ENCODE data around the gene GRIN2A. TPM values are rescaled to one million over a fixed set of nuclear protein-coding genes. Genes with fewer than 3 reads are reported as not detected.

The GRIN2A gene
- total and polyA plus RNA-seq, 5 experiments from 2014 or later, result not detected

GRCh38 chr16:9791556-9791955 is 390.7 kb downstream of the GRIN2A start:
- Mint-ChIP-seq H3K36me3 (no peaks in the 10 kb centered on the region), H3K27ac (no peak overlapping the region), H3K4me3 (no peak overlapping the region), H3K27me3 (peaks cover 0 to 12% (median 2%) of the 10 kb centered on the region in 5 donors), H3K4me1 (no peaks in the 10 kb centered on the region), H3K9me3 (peaks cover 0 to 11% (median 2%) of the 10 kb centered on the region in 9 donors)
- POLR2A ChIA-PET, result no interaction called here
- DNase-seq (no peak), ATAC-seq (no peak)

GRCh38 chr16:9790199-9790598 is 392.0 kb downstream of the GRIN2A start:
- H3K36me3 Mint-ChIP-seq, result no peaks in the 10 kb centered on the region
- H3K4me3 Mint-ChIP-seq, result no peak overlapping the region
- no peak overlapping the region for H3K27ac Mint-ChIP-seq
- POLR2A ChIA-PET, result no interaction called here
- peaks cover 0 to 12% (median 0%) of the 10 kb centered on the region in 5 donors for H3K27me3 Mint-ChIP-seq
- ATAC-seq, result no peak
- no peaks in the 10 kb centered on the region for H3K4me1 Mint-ChIP-seq
- DNase-seq, result no peak
- peaks cover 0 to 10% (median 2%) of the 10 kb centered on the region in 9 donors for H3K9me3 Mint-ChIP-seq

DNA sequence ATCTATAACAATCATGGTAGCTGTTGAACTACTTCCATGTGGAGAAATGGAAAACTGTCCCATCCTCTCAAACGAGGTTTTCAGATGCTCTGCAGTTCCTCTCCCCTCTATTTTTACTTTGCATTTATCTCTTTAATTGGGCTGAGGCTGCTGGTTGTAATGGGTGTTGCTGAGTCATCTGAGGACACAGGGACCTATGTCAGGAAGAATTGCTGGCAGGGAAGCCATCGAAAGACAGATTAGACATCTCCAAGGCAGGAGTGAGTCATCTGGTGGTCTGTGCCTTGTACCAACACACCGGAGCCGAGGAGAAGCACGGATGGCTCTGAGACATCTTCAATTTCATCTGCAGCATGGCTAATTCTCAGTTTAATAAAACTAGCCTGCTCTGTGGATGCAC is 394.5 kb downstream of the GRIN2A start:
- Mint-ChIP-seq H3K36me3 (no peaks in the 10 kb centered on the region), H3K27ac (peak overlapping the region in 1 of 10 donors; percentile 77)
- POLR2A ChIA-PET, result no interaction called here

DNA sequence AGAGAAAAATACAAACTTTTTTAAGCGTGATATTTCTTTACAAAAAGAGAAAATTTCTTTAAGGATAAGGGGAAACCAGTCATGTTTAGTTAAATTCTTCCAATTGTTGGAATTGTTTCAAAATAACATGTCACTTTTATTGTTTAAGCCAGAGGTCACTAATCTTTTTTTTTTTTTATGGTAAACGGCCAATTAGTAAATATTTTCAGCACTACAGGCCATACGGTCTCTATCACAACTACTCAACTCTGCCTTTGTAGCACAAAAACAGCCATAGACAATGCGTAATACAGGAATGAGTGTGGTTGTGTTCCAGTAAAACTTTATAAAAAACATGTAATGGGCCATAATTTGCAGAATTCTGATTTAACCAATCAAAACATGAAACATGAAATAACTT is 401.4 kb downstream of the GRIN2A start:
- no peak for DNase-seq
- Mint-ChIP-seq H3K27me3 (peaks cover 0 to 14% (median 3%) of the 10 kb centered on the region in 5 donors), H3K9me3 (peaks cover 0 to 11% (median 5%) of the 10 kb centered on the region in 9 donors), H3K36me3 (no peaks in the 10 kb centered on the region), H3K4me1 (peaks cover 0 to 2% (median 0%) of the 10 kb centered on the region in 4 donors), H3K27ac (no peak overlapping the region), H3K4me3 (no peak overlapping the region)
- ATAC-seq, result no peak
- POLR2A ChIA-PET, result no interaction called here

More for the DNA sequence above, 394.5 kb downstream of the GRIN2A start:
- Mint-ChIP-seq H3K4me1 (peaks cover 0 to 2% (median 0%) of the 10 kb centered on the region in 4 donors), H3K4me3 (no peak overlapping the region), H3K9me3 (peaks cover 0 to 7% (median 0%) of the 10 kb centered on the region in 9 donors), H3K27me3 (peaks cover 0 to 16% (median 0%) of the 10 kb centered on the region in 5 donors)
- DNase-seq, result no peak
- ATAC-seq, result no peak

DNA sequence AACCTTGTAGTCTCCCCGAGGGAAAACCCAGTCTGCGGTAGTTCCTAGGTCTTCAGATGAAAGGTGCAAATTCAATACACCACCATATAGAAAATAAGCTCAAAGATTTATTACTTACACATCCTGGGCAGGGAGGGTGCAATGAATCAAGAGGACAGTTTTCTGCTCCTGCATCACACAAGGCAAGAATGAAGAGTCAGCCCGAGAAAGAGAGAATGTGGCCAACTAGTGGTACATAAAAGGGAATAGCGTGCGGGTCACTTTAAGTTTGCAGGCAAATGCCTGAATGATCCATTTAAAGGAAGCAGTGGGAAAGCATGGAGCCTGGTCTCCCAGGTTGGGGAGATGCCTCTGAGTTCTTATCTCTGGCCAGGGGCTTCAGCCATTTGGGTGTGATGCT is 403.4 kb downstream of the GRIN2A start:
- no peak for DNase-seq
- Mint-ChIP-seq H3K4me1 (peaks cover 0 to 2% (median 0%) of the 10 kb centered on the region in 4 donors), H3K36me3 (no peaks in the 10 kb centered on the region), H3K4me3 (no peak overlapping the region), H3K9me3 (peaks cover 0 to 11% (median 7%) of the 10 kb centered on the region in 9 donors), H3K27me3 (peaks cover 2 to 14% (median 3%) of the 10 kb centered on the region in 5 donors), H3K27ac (no peak overlapping the region)
- ATAC-seq, result no peak
- POLR2A ChIA-PET, result no interaction called here

GRCh38 chr16:9775998-9776397 is 406.2 kb downstream of the GRIN2A start:
- POLR2A ChIA-PET, result no interaction called here
- no peaks in the 10 kb centered on the region for H3K36me3 Mint-ChIP-seq
- H3K4me1 Mint-ChIP-seq, result no peaks in the 10 kb centered on the region
- ATAC-seq (no peak), DNase-seq (no peak)
- peaks cover 0 to 11% (median 2%) of the 10 kb centered on the region in 9 donors for H3K9me3 Mint-ChIP-seq
- H3K27me3 Mint-ChIP-seq, result peaks cover 2 to 14% (median 3%) of the 10 kb centered on the region in 5 donors
- H3K27ac Mint-ChIP-seq, result no peak overlapping the region
- H3K4me3 Mint-ChIP-seq, result no peak overlapping the region

GRCh38 chr16:9773289-9773688 is 408.9 kb downstream of the GRIN2A start:
- peaks cover 0 to 7% (median 2%) of the 10 kb centered on the region in 5 donors for H3K27me3 Mint-ChIP-seq
- no peaks in the 10 kb centered on the region for H3K4me1 Mint-ChIP-seq
- DNase-seq, result no peak
- POLR2A ChIA-PET, result no interaction called here
- peaks cover 0 to 3% (median 2%) of the 10 kb centered on the region in 9 donors for H3K9me3 Mint-ChIP-seq
- H3K27ac Mint-ChIP-seq, result no peak overlapping the region
- no peak overlapping the region for H3K4me3 Mint-ChIP-seq
- no peaks in the 10 kb centered on the region for H3K36me3 Mint-ChIP-seq
- no peak for ATAC-seq

DNA sequence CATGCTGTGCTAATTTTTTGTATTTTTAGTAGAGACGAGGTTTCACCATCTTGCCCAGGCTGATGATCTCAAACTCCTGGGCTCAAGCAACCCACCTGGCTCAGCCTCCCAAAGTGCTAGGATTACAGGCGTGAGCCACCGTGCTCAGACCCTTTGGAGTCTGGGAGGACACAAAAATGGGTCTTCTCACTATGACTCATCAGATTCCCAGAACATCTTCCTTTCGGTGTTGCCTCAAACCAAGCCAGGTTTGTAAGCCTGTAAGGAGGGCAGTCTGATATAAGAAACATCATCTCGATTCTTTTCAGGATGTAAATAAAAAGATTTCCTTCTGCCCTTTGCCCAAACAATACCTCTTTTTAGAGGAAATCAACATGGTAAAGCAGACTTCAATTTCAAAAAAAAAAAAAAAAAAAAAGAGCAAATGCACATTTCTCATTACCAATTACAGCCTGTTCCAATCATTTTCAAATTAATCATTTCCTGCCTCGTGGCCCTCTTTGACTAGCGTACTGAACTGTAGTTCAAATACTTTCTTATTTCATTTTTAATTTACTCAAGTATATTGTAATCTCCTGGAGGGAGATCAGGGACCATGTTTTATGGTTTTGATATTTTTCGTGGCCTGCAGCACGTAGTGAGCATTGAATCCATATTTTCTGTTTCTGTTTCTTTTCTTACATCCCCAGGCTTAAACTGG is 409.6 kb downstream of the GRIN2A start:
- no peak for ATAC-seq
- Mint-ChIP-seq H3K4me3 (no peak overlapping the region), H3K9me3 (peaks cover 0 to 3% (median 2%) of the 10 kb centered on the region in 9 donors), H3K4me1 (no peaks in the 10 kb centered on the region), H3K27me3 (peaks cover 0 to 7% (median 2%) of the 10 kb centered on the region in 5 donors), H3K27ac (no peak overlapping the region), H3K36me3 (no peaks in the 10 kb centered on the region)
- DNase-seq, result no peak
- POLR2A ChIA-PET, result no interaction called here

DNA sequence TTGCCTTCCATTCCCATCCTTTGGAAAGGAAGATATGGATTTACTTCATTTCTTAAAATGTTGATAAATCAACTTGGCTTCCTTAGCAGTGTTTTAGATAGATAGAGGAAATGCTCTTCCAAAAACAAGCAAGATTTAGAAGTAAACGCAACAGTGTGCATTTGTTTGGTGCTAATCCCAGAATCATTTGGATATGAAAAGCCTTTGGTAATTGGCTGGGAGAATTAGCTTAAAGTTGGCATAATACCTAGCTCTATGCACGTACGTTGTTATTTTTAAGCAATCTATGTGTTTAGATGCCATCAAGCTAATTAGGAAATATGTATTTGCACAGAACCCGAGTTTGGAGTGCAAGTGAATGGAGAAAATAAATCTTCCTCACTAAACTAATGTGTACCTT is 415.3 kb downstream of the GRIN2A start:
- POLR2A ChIA-PET, result no interaction called here
- Mint-ChIP-seq H3K4me3 (no peak overlapping the region), H3K36me3 (no peaks in the 10 kb centered on the region), H3K27ac (no peak overlapping the region), H3K9me3 (peaks cover 0 to 3% (median 0%) of the 10 kb centered on the region in 9 donors), H3K4me1 (no peaks in the 10 kb centered on the region), H3K27me3 (peaks cover 0 to 4% (median 0%) of the 10 kb centered on the region in 5 donors)
- no peak for ATAC-seq
- DNase-seq, result no peak

- DNase-seq (no peak), ATAC-seq (no peak)
- no peak overlapping the region for H3K4me3 Mint-ChIP-seq
- POLR2A ChIA-PET, result no interaction called here
- H3K27ac Mint-ChIP-seq, result peak overlapping the region in 1 of 10 donors; percentile 71
- H3K36me3 Mint-ChIP-seq, result no peaks in the 10 kb centered on the region
- H3K4me1 Mint-ChIP-seq, result no peaks in the 10 kb centered on the region
- peaks cover 0 to 10% (median 0%) of the 10 kb centered on the region in 5 donors for H3K27me3 Mint-ChIP-seq
- H3K9me3 Mint-ChIP-seq, result peaks cover 0 to 5% (median 0%) of the 10 kb centered on the region in 9 donors
These were observed 418.7 kb downstream of the GRIN2A start for GRCh38 chr16:9763505-9763904.

DNA sequence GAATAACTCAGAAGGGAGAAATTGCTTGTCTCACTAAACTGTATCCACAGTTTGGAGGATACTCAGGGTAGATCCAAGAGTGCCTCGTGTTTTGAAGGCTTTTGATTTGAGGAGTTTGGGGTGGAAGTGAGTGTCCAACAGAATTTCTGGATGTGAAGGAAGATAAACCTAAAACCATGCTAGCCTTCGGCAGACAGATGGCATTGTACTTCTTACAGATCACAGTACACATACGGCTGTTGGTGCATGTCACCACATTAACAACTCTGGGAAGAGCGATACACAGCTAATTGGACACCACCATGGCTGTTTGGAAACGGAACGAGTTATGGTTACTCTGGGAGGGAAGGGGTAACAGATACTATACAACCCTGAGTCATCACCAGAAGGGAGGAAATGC is 420.4 kb downstream of the GRIN2A start:
- no peak for ATAC-seq
- Mint-ChIP-seq H3K36me3 (no peaks in the 10 kb centered on the region), H3K27ac (peak overlapping the region in 1 of 10 donors; percentile 4), H3K9me3 (peaks cover 0 to 5% (median 0%) of the 10 kb centered on the region in 9 donors), H3K27me3 (peaks cover 0 to 10% (median 0%) of the 10 kb centered on the region in 5 donors), H3K4me3 (no peak overlapping the region), H3K4me1 (no peaks in the 10 kb centered on the region)
- POLR2A ChIA-PET, result no interaction called here
- DNase-seq, result no peak

GRCh38 chr16:9757687-9758086 is 424.5 kb downstream of the GRIN2A start:
- no peak overlapping the region for H3K27ac Mint-ChIP-seq
- H3K27me3 Mint-ChIP-seq, result peaks cover 0 to 10% (median 0%) of the 10 kb centered on the region in 5 donors
- ATAC-seq, result no peak
- no peak for DNase-seq
- H3K9me3 Mint-ChIP-seq, result peaks cover 0 to 5% (median 0%) of the 10 kb centered on the region in 9 donors
- H3K36me3 Mint-ChIP-seq, result no peaks in the 10 kb centered on the region
- H3K4me3 Mint-ChIP-seq, result no peak overlapping the region
- H3K4me1 Mint-ChIP-seq, result no peaks in the 10 kb centered on the region
- POLR2A ChIA-PET, result no interaction called here

DNA sequence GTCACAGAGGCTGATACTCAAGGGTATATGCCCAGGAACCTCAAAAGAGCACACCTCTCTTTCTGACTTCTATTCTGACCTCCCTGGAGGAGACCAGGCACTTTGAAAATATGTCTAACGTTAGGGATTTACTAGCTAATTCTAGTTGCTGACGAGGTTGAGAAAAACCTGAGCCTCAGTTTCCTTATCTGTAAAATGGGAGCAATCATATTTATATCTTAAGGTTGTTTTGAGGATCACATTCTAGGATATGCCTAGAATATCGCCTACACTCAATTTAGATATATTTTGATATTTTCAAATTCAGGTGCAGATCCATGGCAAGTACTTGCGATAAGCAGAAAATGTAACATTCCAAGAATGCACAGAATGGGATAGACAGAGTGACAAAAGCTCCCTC is 425.8 kb downstream of the GRIN2A start:
- no peak for DNase-seq
- Mint-ChIP-seq H3K27me3 (peaks cover 0 to 2% (median 0%) of the 10 kb centered on the region in 5 donors), H3K27ac (no peak overlapping the region), H3K36me3 (no peaks in the 10 kb centered on the region), H3K4me3 (no peak overlapping the region), H3K4me1 (no peaks in the 10 kb centered on the region), H3K9me3 (peaks cover 0 to 8% (median 0%) of the 10 kb centered on the region in 9 donors)
- no peak for ATAC-seq
- POLR2A ChIA-PET, result no interaction called here

- Mint-ChIP-seq H3K36me3 (no peaks in the 10 kb centered on the region), H3K27ac (no peak overlapping the region), H3K9me3 (peaks cover 0 to 13% (median 0%) of the 10 kb centered on the region in 9 donors), H3K4me1 (no peaks in the 10 kb centered on the region), H3K4me3 (no peak overlapping the region), H3K27me3 (no peaks in the 10 kb centered on the region)
- ATAC-seq (no peak), DNase-seq (no peak)
- POLR2A ChIA-PET, result no interaction called here
These were observed 427.1 kb downstream of the GRIN2A start for GRCh38 chr16:9755081-9755480.

Data from naive thymus-derived CD8-positive, alpha-beta T cell (primary cell).